ENCODE data around the gene CCDC185.

CCDC185 gene

GRCh38 chr1:223410036-223410435 is 16.8 kb downstream of the CCDC185 start:
- no peak for TF ChIP-seq GATA1 (IDR thresholded peaks at IDR 0.05; ENCODE audit: low read depth, low read length)
- no peak for DNase-seq

- TF ChIP-seq GATA1 (IDR thresholded peaks at IDR 0.05; ENCODE audit: low read depth, low read length), result no peak
- no peak for TF ChIP-seq POLR2A (IDR thresholded peaks at IDR 0.05; ENCODE audit: low read length)
- DNase-seq, result no peak
Measured at GRCh38 chr1:223411309-223411708, 18.1 kb downstream of the CCDC185 start.

- TF ChIP-seq POLR2A (IDR thresholded peaks at IDR 0.05; ENCODE audit: low read length), result no peak
- no peak for TF ChIP-seq GATA1 (IDR thresholded peaks at IDR 0.05; ENCODE audit: low read depth, low read length)
- DNase-seq, result no peak
Measured at GRCh38 chr1:223411710-223412109, 18.5 kb downstream of the CCDC185 start.

- no peak for DNase-seq
- TF ChIP-seq GATA1 (IDR thresholded peaks at IDR 0.05; ENCODE audit: low read depth, low read length) (no peak), POLR2A (IDR thresholded peaks at IDR 0.05; ENCODE audit: low read length) (no peak)
Measured at GRCh38 chr1:223413216-223413615, 20.0 kb downstream of the CCDC185 start.

- TF ChIP-seq POLR2A (IDR thresholded peaks at IDR 0.05; ENCODE audit: low read length) (no peak), GATA1 (IDR thresholded peaks at IDR 0.05; ENCODE audit: low read depth, low read length) (no peak)
- no peak for DNase-seq
Measured at GRCh38 chr1:223417444-223417843, 24.2 kb downstream of the CCDC185 start.

GRCh38 chr1:223417903-223418663 is 24.9 kb downstream of the CCDC185 start:
- no peak for DNase-seq
- TF ChIP-seq POLR2A (IDR thresholded peaks at IDR 0.05; ENCODE audit: low read length) (no peak), GATA1 (IDR thresholded peaks at IDR 0.05; ENCODE audit: low read depth, low read length) (no peak)

GRCh38 chr1:223419115-223419514 is 25.9 kb downstream of the CCDC185 start:
- TF ChIP-seq GATA1 (IDR thresholded peaks at IDR 0.05; ENCODE audit: low read depth, low read length), result no peak
- no peak for TF ChIP-seq POLR2A (IDR thresholded peaks at IDR 0.05; ENCODE audit: low read length)

GRCh38 chr1:223419561-223419960 is 26.3 kb downstream of the CCDC185 start:
- DNase-seq, result no peak
- TF ChIP-seq GATA1 (IDR thresholded peaks at IDR 0.05; ENCODE audit: low read depth, low read length) (no peak), POLR2A (IDR thresholded peaks at IDR 0.05; ENCODE audit: low read length) (no peak)

More at GRCh38 chr1:223419115-223419514, 25.9 kb downstream of the CCDC185 start:
- DNase-seq, result no peak

GRCh38 chr1:223421025-223421424 is 27.8 kb downstream of the CCDC185 start:
- DNase-seq, result no peak
- no peak for TF ChIP-seq GATA1 (IDR thresholded peaks at IDR 0.05; ENCODE audit: low read depth, low read length)
- TF ChIP-seq POLR2A (IDR thresholded peaks at IDR 0.05; ENCODE audit: low read length), result no peak

- no peak for TF ChIP-seq GATA1 (IDR thresholded peaks at IDR 0.05; ENCODE audit: low read depth, low read length)
- TF ChIP-seq POLR2A (IDR thresholded peaks at IDR 0.05; ENCODE audit: low read length), result no peak
- DNase-seq, result no peak
Measured at GRCh38 chr1:223421676-223422075, 28.5 kb downstream of the CCDC185 start.

- no peak for TF ChIP-seq GATA1 (IDR thresholded peaks at IDR 0.05; ENCODE audit: low read depth, low read length)
- TF ChIP-seq POLR2A (IDR thresholded peaks at IDR 0.05; ENCODE audit: low read length), result no peak
- DNase-seq, result no peak
Measured at GRCh38 chr1:223422911-223423310, 29.7 kb downstream of the CCDC185 start.

GRCh38 chr1:223423641-223424233 is 30.5 kb downstream of the CCDC185 start:
- no peak for DNase-seq
- TF ChIP-seq GATA1 (IDR thresholded peaks at IDR 0.05; ENCODE audit: low read depth, low read length), result no peak
- TF ChIP-seq POLR2A (IDR thresholded peaks at IDR 0.05; ENCODE audit: low read length), result no peak

GRCh38 chr1:223425550-223425949 is 32.3 kb downstream of the CCDC185 start:
- no peak for DNase-seq

GRCh38 chr1:223426936-223427335 is 33.7 kb downstream of the CCDC185 start:
- TF ChIP-seq GATA1 (IDR thresholded peaks at IDR 0.05; ENCODE audit: low read depth, low read length) (no peak), POLR2A (IDR thresholded peaks at IDR 0.05; ENCODE audit: low read length) (no peak)
- no peak for DNase-seq

More at GRCh38 chr1:223425550-223425949, 32.3 kb downstream of the CCDC185 start:
- TF ChIP-seq GATA1 (IDR thresholded peaks at IDR 0.05; ENCODE audit: low read depth, low read length), result no peak
- TF ChIP-seq POLR2A (IDR thresholded peaks at IDR 0.05; ENCODE audit: low read length), result no peak

GRCh38 chr1:223429313-223429731 is 36.1 kb downstream of the CCDC185 start:
- TF ChIP-seq POLR2A (IDR thresholded peaks at IDR 0.05; ENCODE audit: low read length), result no peak
- TF ChIP-seq GATA1 (IDR thresholded peaks at IDR 0.05; ENCODE audit: low read depth, low read length), result no peak
- DNase-seq, result no peak

All from erythroblast (primary cell).